IMR-90 (cell line): ENCODE results near the gene ASB12.

Source experiments
- CEBPB ChIP-seq: IDR thresholded peaks from 2 replicates; pipeline ENCODE4 v1.6.1; 2012; ENCODE audit warnings: low read depth, low read length, improper control_type of control experiment
- CTCF ChIP-seq: conservative IDR thresholded peaks from 2 replicates; pipeline ENCODE4 v1.5.1; 2012; ENCODE audit warnings: mild to moderate bottlenecking, low read depth, low read length, improper control_type of control experiment
- POLR2A ChIP-seq: IDR thresholded peaks from 2 replicates; pipeline ENCODE4 v1.6.1; 2012; ENCODE audit warnings: mild to moderate bottlenecking, low read depth, low read length

GRCh38 chrX:64184396-64184795, 46.0 kb downstream of the ASB12 start:
- TF ChIP-seq CEBPB (no peak), POLR2A (no peak), CTCF (no peak)
